K562 (cell line): Measurements from ENCODE around the gene ITGB5. TPM values are rescaled to one million over a fixed set of nuclear protein-coding genes. Genes with fewer than 3 reads are reported as not detected.

Experiments used
- ATAC-seq: fragments of 200-7000 bp; cut with Tn5 transposase; 3 replicates; pipeline ENCODE4 v1.9.1; 2020; ENCODE audit warnings: moderate library complexity
- BruUV-seq: library from RNA; stranded (reverse); fragments of 400-500 nt; replicated peaks from 2 replicates; lab custom pipeline; 2021; lab: Mats Ljungman, UMichigan
- CTCF ChIA-PET: fragments of 300-600 bp; formaldehyde crosslinking; extraction: SDS; loops from one replicate; lab custom pipeline; 2021; ENCODE audit warnings: low intra/inter-chr PET ratio; lab: Yijun Ruan, JAX
- POLR2A ChIA-PET: fragments of 300-600, 350-650 bp; sonication (Branson Sonifier 250); formaldehyde crosslinking; extraction: SDS; loops from one replicate; lab custom pipeline; 2021; ENCODE audit warnings: antibody characterized with exemption, inconsistent platforms; lab: Yijun Ruan, JAX
- DNase-seq, 4 experiments: peaks; one replicate each; pipeline versions ENCODE4 v3.0.0 to v3.0.0-alpha.2; 2011 to 2018; ENCODE audit warnings: low spot score in 3 of 4, mixed read lengths in 3 of 4; ENCODE audit errors: extremely low read depth in 1 of 4
- FAIRE-seq: peaks from 2 replicates; lab custom pipeline; 2011; peaks lifted over from hg19 to GRCh38; lab: Jason Lieb, UNC
- H2AFZ ChIP-seq: 2 replicates; pipeline ENCODE4 v1.6.0; 2011; ENCODE audit warnings: low read depth, low read length, control low read depth, inconsistent platforms
- H3K27ac ChIP-seq: fragments of 200-600 bp; 3 replicates; pipeline ENCODE4 v1.8.0; 2011; ENCODE audit warnings: low read depth, mild to moderate bottlenecking, control low read depth, inconsistent platforms, low read length, moderate library complexity, mixed read lengths; ENCODE audit errors: extremely low read depth
- H3K27me3 ChIP-seq, 2 experiments: fragments of 300-600 bp in 1 of 2; 2 replicates in 1 of 2; 3 replicates in 1 of 2; pipeline versions ENCODE4 v1.6.0 to v1.8.0; 2011; ENCODE audit warnings: inconsistent platforms in 2 of 2, low read length in 2 of 2, mild to moderate bottlenecking in 1 of 2, mixed read lengths in 1 of 2, moderate library complexity in 1 of 2; ENCODE audit not compliant: control insufficient read depth in 2 of 2, insufficient read depth in 2 of 2
- H3K36me3 ChIP-seq: fragments of 300-600 bp; 3 replicates; pipeline ENCODE4 v1.8.0; 2011; ENCODE audit warnings: mild to moderate bottlenecking, low read length, inconsistent platforms; ENCODE audit not compliant: control insufficient read depth, insufficient read depth
- H3K4me1 ChIP-seq, 2 experiments: fragments of 200-600 bp in 1 of 2; replicated peaks in 1 of 2; 2 replicates in 1 of 2; 3 replicates in 1 of 2; pipeline versions ENCODE4 v1.5.1 to v1.8.0; 2011; ENCODE audit warnings: inconsistent platforms in 2 of 2, low read length in 2 of 2, mild to moderate bottlenecking in 1 of 2, mixed read lengths in 1 of 2, moderate library complexity in 1 of 2; ENCODE audit not compliant: control insufficient read depth in 2 of 2, insufficient read depth in 2 of 2
- H3K4me2 ChIP-seq: 2 replicates; pipeline ENCODE4 v1.6.1; 2011; ENCODE audit warnings: low read length, control low read depth, inconsistent platforms, mixed read lengths; ENCODE audit not compliant: insufficient read depth
- H3K4me3 ChIP-seq: fragments of 200-600 bp; sonication (generic), shearing (Covaris generic); 2 replicates; pipeline ENCODE4 v1.5.1; 2016; ENCODE audit warnings: control low read depth, inconsistent platforms
- H3K79me2 ChIP-seq: fragments of 200-600 bp; 3 replicates; pipeline ENCODE4 v1.8.0; 2011; ENCODE audit warnings: low read length, inconsistent platforms; ENCODE audit not compliant: control insufficient read depth, insufficient read depth
- H3K9ac ChIP-seq, 2 experiments: 2 replicates each; pipeline versions ENCODE4 v1.6.0 to v1.6.1; 2011; ENCODE audit warnings: low read depth in 2 of 2, low read length in 2 of 2, control low read depth in 1 of 2, inconsistent platforms in 1 of 2, mild to moderate bottlenecking in 1 of 2, mixed read lengths in 1 of 2; ENCODE audit not compliant: insufficient read depth in 1 of 2
- H3K9me1 ChIP-seq: one replicate; pipeline ENCODE4 v1.6.0; 2011; ENCODE audit warnings: inconsistent platforms, mild to moderate bottlenecking, low read length, moderate library complexity; ENCODE audit not compliant: control insufficient read depth, insufficient read depth
- H3K9me3 ChIP-seq: replicated peaks from 2 replicates; pipeline ENCODE4 v1.5.1; 2011; ENCODE audit warnings: low read depth, low read length, inconsistent platforms; ENCODE audit not compliant: control insufficient read depth, insufficient read depth
- H4K20me1 ChIP-seq: replicated peaks from 2 replicates; pipeline ENCODE4 v1.6.1; 2011; ENCODE audit warnings: low read length, inconsistent platforms, mixed read lengths; ENCODE audit not compliant: control insufficient read depth, insufficient read depth
- ATF1 ChIP-seq, 2 experiments: fragments of 450-650 bp in 1 of 2; IDR thresholded peaks; 2 replicates each; pipeline ENCODE4 v1.6.1; 2016; ENCODE audit warnings: missing compliant biosample characterization in 1 of 2, missing genetic modification characterization in 1 of 2
- CAMTA2 ChIP-seq: fragments of 250-450 bp; sonication (Bioruptor Pico); conservative IDR thresholded peaks from 2 replicates; pipeline ENCODE4 v1.5.1; 2022
- CEBPG ChIP-seq, 3 experiments: fragments of 200-800 bp in 1 of 3; sonication (Bioruptor generic) in 1 of 3; sonication (generic) in 1 of 3; formaldehyde crosslinking in 1 of 3; IDR thresholded peaks in 2 of 3; conservative IDR thresholded peaks in 1 of 3; 2 replicates each; pipeline versions ENCODE4 v1.6.1 to v1.8.0; 2016 to 2022; ENCODE audit warnings: missing compliant biosample characterization in 2 of 3, missing genetic modification characterization in 2 of 3, mild to moderate bottlenecking in 1 of 3, missing genetic modification reagents in 1 of 3
- CREM ChIP-seq: IDR thresholded peaks from 2 replicates; pipeline ENCODE4 v1.6.1; 2014; ENCODE audit warnings: antibody characterized with exemption, low read depth
- HBP1 ChIP-seq: fragments of 450-650 bp; formaldehyde crosslinking; IDR thresholded peaks from 2 replicates; pipeline ENCODE4 v1.4.0; 2022; ENCODE audit warnings: missing genetic modification characterization
- PHTF2 ChIP-seq: fragments of 250-450 bp; sonication (Bioruptor Pico); IDR thresholded peaks from 2 replicates; pipeline ENCODE4 v1.5.0; 2021; ENCODE audit warnings: mild to moderate bottlenecking
- PRPF4 ChIP-seq: fragments of 200-400 bp; formaldehyde crosslinking; IDR thresholded peaks from one replicate; pipeline ENCODE4 v1.6.1; 2017; ENCODE audit warnings: low read length, low read depth, mild to moderate bottlenecking; ENCODE audit not compliant: insufficient read depth, poor library complexity, severe bottlenecking
- RREB1 ChIP-seq: fragments of 250-450 bp; sonication (Bioruptor Pico); IDR thresholded peaks from 2 replicates; pipeline ENCODE4 v1.4.0; 2020
- SFPQ ChIP-seq: fragments of 200-400 bp; formaldehyde crosslinking; IDR thresholded peaks from 2 replicates; pipeline ENCODE4 v1.6.1; 2017; ENCODE audit warnings: mild to moderate bottlenecking, low read depth, low read length, moderate library complexity
- TEAD1 ChIP-seq, 2 experiments: fragments of 450-650 bp in 1 of 2; sonication (generic) in 1 of 2; formaldehyde crosslinking; IDR thresholded peaks; 2 replicates each; pipeline versions ENCODE4 v1.4.0 to v1.8.0; 2020 to 2022; ENCODE audit warnings: mild to moderate bottlenecking in 2 of 2, missing genetic modification reagents in 1 of 2
- ZBTB7A ChIP-seq: IDR thresholded peaks from 2 replicates; pipeline ENCODE4 v1.6.1; 2011; ENCODE audit warnings: low read depth, mild to moderate bottlenecking, low read length, moderate library complexity, borderline replicate concordance; ENCODE audit not compliant: control insufficient read depth
- ZNF717 ChIP-seq: fragments of 250-450 bp; sonication (Bioruptor Pico); IDR thresholded peaks from 2 replicates; pipeline ENCODE4 v1.5.0; 2021
- WGBS: fragments of 100-300 bp; shearing (Covaris generic); methylation state at CpG from one replicate; pipeline ENCODE4 v1.1.6; 2016; ENCODE audit warnings: low coverage, mixed read lengths; ENCODE audit not compliant: insufficient coverage; ENCODE audit errors: missing lambda C conversion rate; 5-methylcytosine and 5-hydroxymethylcytosine counted together
- in situ Hi-C: fragments of 300-500 bp; cut with MboI; formaldehyde crosslinking; loops from 4 replicates; pipeline ENCODE4 v1.15.0; 2018; ENCODE audit warnings: inconsistent platforms, mixed read lengths
- intact Hi-C: fragments of 100-400 bp; cut with micrococcal nuclease; formaldehyde crosslinking; loops from 2 replicates; pipeline ENCODE4 v1.14.2; 2022
- polyA plus RNA-seq, 8 experiments: library from polyadenylated mRNA; depleted of rRNA in 4 of 8; stranded (reverse) in 5 of 8; unstranded in 3 of 8; fragments of >200 nt; fragmentation: Nextera tagmentation in 2 of 8; fragmentation: Illumina TruSeq in 1 of 8; extraction: Ambion mirVana in 2 of 8; extraction: Trizol in 1 of 8; gene quantifications; 2 replicates each; pipeline versions ENCODE4 v1.2.1 to v1.2.3, GENCODE V29; 2011 to 2014; ENCODE audit warnings: inconsistent platforms in 1 of 8, missing spikeins in 1 of 8
- total RNA-seq, 7 experiments: library from RNA; depleted of rRNA in 6 of 7; stranded (reverse); fragments of >200 nt in 6 of 7; fragmentation: Illumina TruSeq in 2 of 7; extraction: Trizol in 2 of 7; gene quantifications; 2 replicates each; pipeline versions ENCODE4 v1.2.1 to v1.2.3, GENCODE V29; 2011 to 2021; ENCODE audit warnings: low replicate concordance in 1 of 7

The ITGB5 gene
- total and polyA plus RNA-seq, 9 of the 15 experiments (the other 6 are each of a cell fraction or from before 2014, with no cell fraction given): 1.7 to 46.8 (median 9.9) TPM

GRCh38 chr3:124847051-124847450 lies 40.1 kb downstream of the ITGB5 start:
- FAIRE-seq (no peak), ATAC-seq (no peak), DNase-seq (no peak)
- WGBS: 14% methylated on average over 1 of the region's 1 CpG
- H3K27ac ChIP-seq: no peak overlapping the region
- ChIA-PET CTCF (no interaction called here), POLR2A (no interaction called here)
- in situ Hi-C loops (no loop called here), intact Hi-C loops (no loop called here)
- no peak overlapping the region for H3K4me2 ChIP-seq
- no TSS peak for BruUV-seq
- no peaks in the 10 kb centered on the region; the same call in 2 of the 3 replicates for H3K36me3 ChIP-seq
- no peak overlapping the region for H3K4me3 ChIP-seq
- no peaks in the 10 kb centered on the region for H3K9me1 ChIP-seq
- no peaks in the 10 kb centered on the region for H4K20me1 ChIP-seq
- no peaks in the 10 kb centered on the region for H3K79me2 ChIP-seq
- H3K9me3 ChIP-seq: no peaks in the 10 kb centered on the region
- H3K27me3 ChIP-seq: no peaks in the 10 kb centered on the region
- no peak overlapping the region for H2AFZ ChIP-seq
- H3K4me1 ChIP-seq: no peaks in the 10 kb centered on the region
- H3K9ac ChIP-seq: no peak overlapping the region
- no peak for TF ChIP-seq TEAD1 (CRISPR knock-in tag; IDR thresholded peaks at IDR 0.05)
- TF ChIP-seq PRPF4: no peak
- TF ChIP-seq PHTF2 (CRISPR knock-in tag): no peak
- no peak for TF ChIP-seq ZBTB7A
- TF ChIP-seq CREM: no peak
- no peak for TF ChIP-seq RREB1 (CRISPR knock-in tag)
- no peak for TF ChIP-seq ZNF717 (CRISPR knock-in tag)
- TF ChIP-seq SFPQ: no peak
- no peak for TF ChIP-seq CAMTA2 (CRISPR knock-in tag)
- TF ChIP-seq ATF1 (CRISPR knock-in tag; IDR thresholded peaks at IDR 0.05): no peak
- no peak for TF ChIP-seq ATF1 (tag; IDR thresholded peaks at IDR 0.05)
- no peak for TF ChIP-seq CEBPG (CRISPR knock-in tag; IDR thresholded peaks at IDR 0.05)
- TF ChIP-seq CEBPG (tag; conservative IDR thresholded peaks at IDR 0.05 in 1 of 2, IDR thresholded peaks at IDR 0.05 in 1 of 2): no peak
- TF ChIP-seq HBP1: no peak
